NOMO-1 treated with dmso at 0.1 percent for 144 hours (cell line): ENCODE data around the gene PGAP6.
"Not testable (repeated sequence)": the region's sequence is repeated elsewhere in the genome, so short reads cannot be mapped to it uniquely, and the experiment has no call there.

Experiments
- DNase-seq: peaks from one replicate; lab custom pipeline; 2025; ENCODE audit not compliant: unreplicated experiment; lab: John Stamatoyannopoulos, UW

The PGAP6 gene

GRCh38 chr16:379961-380761 is 1.6 kb downstream of the PGAP6 start:
- DNase-seq = no peak

GRCh38 chr16:379183-379960 is 2.4 kb downstream of the PGAP6 start:
- no peak for DNase-seq

GRCh38 chr16:378821-379182 is 3.0 kb downstream of the PGAP6 start:
- DNase-seq = no peak

GRCh38 chr16:378113-378820 is 3.5 kb downstream of the PGAP6 start:
- DNase-seq = not testable (repeated sequence)

- no peak for DNase-seq
These were observed 4.3 kb downstream of the PGAP6 start for GRCh38 chr16:377419-377951.

- DNase-seq = no peak
These were observed 4.9 kb downstream of the PGAP6 start for GRCh38 chr16:376817-377418.

GRCh38 chr16:375927-376816 is 5.6 kb downstream of the PGAP6 start:
- no peak for DNase-seq

- no peak for DNase-seq
These were observed 6.6 kb downstream of the PGAP6 start for GRCh38 chr16:375212-375611.

GRCh38 chr16:374616-374926 is 7.2 kb downstream of the PGAP6 start:
- no peak for DNase-seq

- no peak for DNase-seq
These were observed 7.7 kb downstream of the PGAP6 start for GRCh38 chr16:373848-374615.

- DNase-seq = no peak
These were observed 8.7 kb downstream of the PGAP6 start for GRCh38 chr16:373020-373598.

GRCh38 chr16:372302-372983 is 9.3 kb downstream of the PGAP6 start:
- DNase-seq = no peak

GRCh38 chr16:371515-372301 is 10.1 kb downstream of the PGAP6 start:
- no peak for DNase-seq

- DNase-seq = no peak
These were observed 10.7 kb downstream of the PGAP6 start for GRCh38 chr16:370979-371514.

GRCh38 chr16:370443-370842 is 11.3 kb downstream of the PGAP6 start, which contains the start of gene MRPL28:
MRPL28 (minus strand) TSS chr16:370538; CDS start chr16:370218, 320 bp downstream.
- DNase-seq = peak; percentile 95

- DNase-seq = no peak
These were observed 11.8 kb downstream of the PGAP6 start for GRCh38 chr16:369866-370436.

GRCh38 chr16:369275-369865 is 12.4 kb downstream of the PGAP6 start:
- DNase-seq = no peak
